Measurements from ENCODE around the gene MSS51.

MSS51 gene

GRCh38 chr10:73388228-73388627 is 45.1 kb downstream of the MSS51 start:
- TF ChIP-seq ZBTB7A (IDR thresholded peaks at IDR 0.05; ENCODE audit: low read depth) (no peak), CEBPB (IDR thresholded peaks at IDR 0.05) (no peak), TEAD4 (IDR thresholded peaks at IDR 0.05) (no peak), USF1 (IDR thresholded peaks at IDR 0.05) (no peak), TCF12 (IDR thresholded peaks at IDR 0.05; ENCODE audit: low read depth) (no peak), YY1 (IDR thresholded peaks at IDR 0.05; ENCODE audit: low read depth) (no peak), NFIC (IDR thresholded peaks at IDR 0.05) (no peak), TAF1 (IDR thresholded peaks at IDR 0.05; ENCODE audit: low read depth) (no peak), MAX (IDR thresholded peaks at IDR 0.05) (no peak), CREB1 (IDR thresholded peaks at IDR 0.05; ENCODE audit: low read depth) (no peak), REST (IDR thresholded peaks at IDR 0.05; ENCODE audit: low read depth) (no peak), EP300 (IDR thresholded peaks at IDR 0.05; ENCODE audit: borderline replicate concordance) (no peak), FOXM1 (IDR thresholded peaks at IDR 0.05; ENCODE audit: borderline replicate concordance, low read depth) (no peak), EGR1 (IDR thresholded peaks at IDR 0.05) (no peak), RAD21 (IDR thresholded peaks at IDR 0.05; ENCODE audit: low read depth) (no peak)

GRCh38 chr10:73386583-73386982 is 46.8 kb downstream of the MSS51 start:
- TF ChIP-seq TCF12 (IDR thresholded peaks at IDR 0.05; ENCODE audit: low read depth) = no peak
- no peak for TF ChIP-seq EGR1 (IDR thresholded peaks at IDR 0.05)
- TF ChIP-seq TEAD4 (IDR thresholded peaks at IDR 0.05) = no peak
- TF ChIP-seq ZBTB7A (IDR thresholded peaks at IDR 0.05; ENCODE audit: low read depth) = no peak
- TF ChIP-seq RAD21 (IDR thresholded peaks at IDR 0.05; ENCODE audit: low read depth) = no peak
- no peak for TF ChIP-seq YY1 (IDR thresholded peaks at IDR 0.05; ENCODE audit: low read depth)
- no peak for TF ChIP-seq EP300 (IDR thresholded peaks at IDR 0.05; ENCODE audit: borderline replicate concordance)
- no peak for TF ChIP-seq CREB1 (IDR thresholded peaks at IDR 0.05; ENCODE audit: low read depth)

- no peak for TF ChIP-seq TCF12 (IDR thresholded peaks at IDR 0.05; ENCODE audit: low read depth)
- no peak for TF ChIP-seq NFIC (IDR thresholded peaks at IDR 0.05)
- TF ChIP-seq FOXM1 (IDR thresholded peaks at IDR 0.05; ENCODE audit: borderline replicate concordance, low read depth) = no peak
- no peak for TF ChIP-seq REST (IDR thresholded peaks at IDR 0.05; ENCODE audit: low read depth)
- TF ChIP-seq TAF1 (IDR thresholded peaks at IDR 0.05; ENCODE audit: low read depth) = no peak
- TF ChIP-seq EP300 (IDR thresholded peaks at IDR 0.05; ENCODE audit: borderline replicate concordance) = no peak
- no peak for TF ChIP-seq CREB1 (IDR thresholded peaks at IDR 0.05; ENCODE audit: low read depth)
- TF ChIP-seq YY1 (IDR thresholded peaks at IDR 0.05; ENCODE audit: low read depth) = no peak
Measured at GRCh38 chr10:73379064-73379748, 54.2 kb downstream of the MSS51 start.

- TF ChIP-seq EGR1 (IDR thresholded peaks at IDR 0.05) (no peak), EP300 (IDR thresholded peaks at IDR 0.05; ENCODE audit: borderline replicate concordance) (no peak), USF1 (IDR thresholded peaks at IDR 0.05) (no peak), CEBPB (IDR thresholded peaks at IDR 0.05) (no peak), TAF1 (IDR thresholded peaks at IDR 0.05; ENCODE audit: low read depth) (no peak), MAX (IDR thresholded peaks at IDR 0.05) (no peak), CREB1 (IDR thresholded peaks at IDR 0.05; ENCODE audit: low read depth) (no peak), REST (IDR thresholded peaks at IDR 0.05; ENCODE audit: low read depth) (no peak), NFIC (IDR thresholded peaks at IDR 0.05) (no peak), TEAD4 (IDR thresholded peaks at IDR 0.05) (no peak), ZBTB7A (IDR thresholded peaks at IDR 0.05; ENCODE audit: low read depth) (no peak), RAD21 (IDR thresholded peaks at IDR 0.05; ENCODE audit: low read depth) (no peak), FOXM1 (IDR thresholded peaks at IDR 0.05; ENCODE audit: borderline replicate concordance, low read depth) (no peak), YY1 (IDR thresholded peaks at IDR 0.05; ENCODE audit: low read depth) (no peak), TCF12 (IDR thresholded peaks at IDR 0.05; ENCODE audit: low read depth) (no peak)
Measured at GRCh38 chr10:73376679-73377078, 56.7 kb downstream of the MSS51 start.
